ENCODE results near the gene CACNA1H.

The CACNA1H gene

DNA sequence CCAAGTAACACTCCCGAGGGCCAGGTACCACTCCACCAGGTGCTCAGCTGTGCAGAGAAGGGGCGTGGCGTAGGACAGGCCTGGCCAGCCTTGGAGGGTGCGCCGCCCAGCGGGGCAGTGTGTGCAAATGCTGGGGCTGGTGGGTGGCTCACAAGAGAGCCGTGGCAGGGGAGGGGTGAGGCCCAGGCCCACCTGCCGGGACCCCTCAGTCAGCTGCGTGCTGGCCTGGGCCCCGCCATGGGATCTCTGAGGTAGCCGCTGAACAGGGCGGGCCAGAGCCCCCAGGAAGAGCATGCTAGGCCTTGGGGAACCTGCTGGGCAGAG, 63.4 kb downstream of the CACNA1H start:
- no peak overlapping the region for H3K4me3 ChIP-seq (replicated peaks; ENCODE audit: low read depth, low read length)
- TF ChIP-seq, protein P1, sequence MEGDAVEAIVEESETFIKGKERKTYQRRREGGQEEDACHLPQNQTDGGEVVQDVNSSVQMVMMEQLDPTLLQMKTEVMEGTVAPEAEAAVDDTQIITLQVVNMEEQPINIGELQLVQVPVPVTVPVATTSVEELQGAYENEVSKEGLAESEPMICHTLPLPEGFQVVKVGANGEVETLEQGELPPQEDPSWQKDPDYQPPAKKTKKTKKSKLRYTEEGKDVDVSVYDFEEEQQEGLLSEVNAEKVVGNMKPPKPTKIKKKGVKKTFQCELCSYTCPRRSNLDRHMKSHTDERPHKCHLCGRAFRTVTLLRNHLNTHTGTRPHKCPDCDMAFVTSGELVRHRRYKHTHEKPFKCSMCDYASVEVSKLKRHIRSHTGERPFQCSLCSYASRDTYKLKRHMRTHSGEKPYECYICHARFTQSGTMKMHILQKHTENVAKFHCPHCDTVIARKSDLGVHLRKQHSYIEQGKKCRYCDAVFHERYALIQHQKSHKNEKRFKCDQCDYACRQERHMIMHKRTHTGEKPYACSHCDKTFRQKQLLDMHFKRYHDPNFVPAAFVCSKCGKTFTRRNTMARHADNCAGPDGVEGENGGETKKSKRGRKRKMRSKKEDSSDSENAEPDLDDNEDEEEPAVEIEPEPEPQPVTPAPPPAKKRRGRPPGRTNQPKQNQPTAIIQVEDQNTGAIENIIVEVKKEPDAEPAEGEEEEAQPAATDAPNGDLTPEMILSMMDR (IDR thresholded peaks at IDR 0.05; ENCODE audit: low read length, missing control alignments) = no peak
- no peak for DNase-seq (ENCODE audit: low read depth)

DNA sequence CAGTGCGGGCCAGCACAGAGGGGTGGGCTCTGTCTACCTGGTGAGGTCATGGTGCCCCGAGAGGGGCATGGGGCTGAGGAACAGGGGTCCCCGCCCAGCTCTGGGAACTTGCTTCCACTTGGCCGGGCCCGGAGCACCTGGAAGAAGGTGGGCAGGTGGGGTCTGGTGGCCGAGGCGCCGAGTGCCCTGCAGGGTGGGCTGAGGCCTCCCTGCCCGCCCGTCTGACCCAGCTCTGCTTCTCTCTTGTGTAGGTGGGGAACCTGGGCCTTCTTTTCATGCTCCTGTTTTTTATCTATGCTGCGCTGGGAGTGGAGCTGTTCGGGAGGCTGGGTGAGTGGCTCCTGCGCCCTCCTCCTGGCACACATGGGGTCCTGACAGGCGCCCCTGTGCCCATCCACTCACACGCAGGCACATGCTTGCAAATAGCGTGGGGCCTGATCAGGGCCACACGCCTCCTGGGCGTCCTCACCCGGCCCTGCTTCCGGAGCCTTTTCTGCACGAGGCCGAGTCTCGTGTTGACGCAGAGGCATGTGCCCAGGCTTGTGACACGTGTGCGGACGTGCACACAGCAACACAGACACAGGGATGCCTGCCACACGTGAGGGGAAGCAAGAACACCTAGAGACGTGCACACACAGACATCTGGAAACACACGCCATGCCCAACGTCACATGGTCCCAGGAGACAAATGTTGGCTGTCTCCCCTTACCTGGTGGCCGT, 63.9 kb downstream of the CACNA1H start:
- H3K4me3 ChIP-seq (replicated peaks; ENCODE audit: low read depth, low read length) = no peak overlapping the region
- DNase-seq (ENCODE audit: low read depth) = no peak
- TF ChIP-seq, protein P1 (IDR thresholded peaks at IDR 0.05; ENCODE audit: low read length, missing control alignments) = no peak

DNA sequence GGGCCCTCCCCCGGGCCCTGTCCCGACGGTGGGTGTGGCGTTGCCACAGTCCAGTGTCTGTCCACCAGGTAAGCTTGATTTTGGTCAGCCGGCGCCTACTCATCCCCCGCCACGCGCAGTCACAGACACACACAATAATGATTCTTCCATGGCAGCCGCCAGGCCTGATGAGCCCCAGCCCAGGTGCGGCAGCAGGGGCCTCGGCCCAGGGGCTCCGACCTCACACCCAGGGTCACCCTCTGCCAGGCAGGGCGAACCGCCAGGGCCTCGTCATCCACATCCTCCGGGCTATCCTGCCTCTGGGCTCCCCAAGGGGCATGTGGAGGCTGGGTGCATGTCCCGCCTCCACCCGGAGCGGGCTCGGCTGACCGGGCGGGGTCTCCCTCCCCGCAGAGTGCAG, 64.6 kb downstream of the CACNA1H start:
- H3K4me3 ChIP-seq (replicated peaks; ENCODE audit: low read depth, low read length) = no peak overlapping the region
- no peak for DNase-seq (ENCODE audit: low read depth)
- TF ChIP-seq, protein P1 (IDR thresholded peaks at IDR 0.05; ENCODE audit: low read length, missing control alignments) = no peak

DNA sequence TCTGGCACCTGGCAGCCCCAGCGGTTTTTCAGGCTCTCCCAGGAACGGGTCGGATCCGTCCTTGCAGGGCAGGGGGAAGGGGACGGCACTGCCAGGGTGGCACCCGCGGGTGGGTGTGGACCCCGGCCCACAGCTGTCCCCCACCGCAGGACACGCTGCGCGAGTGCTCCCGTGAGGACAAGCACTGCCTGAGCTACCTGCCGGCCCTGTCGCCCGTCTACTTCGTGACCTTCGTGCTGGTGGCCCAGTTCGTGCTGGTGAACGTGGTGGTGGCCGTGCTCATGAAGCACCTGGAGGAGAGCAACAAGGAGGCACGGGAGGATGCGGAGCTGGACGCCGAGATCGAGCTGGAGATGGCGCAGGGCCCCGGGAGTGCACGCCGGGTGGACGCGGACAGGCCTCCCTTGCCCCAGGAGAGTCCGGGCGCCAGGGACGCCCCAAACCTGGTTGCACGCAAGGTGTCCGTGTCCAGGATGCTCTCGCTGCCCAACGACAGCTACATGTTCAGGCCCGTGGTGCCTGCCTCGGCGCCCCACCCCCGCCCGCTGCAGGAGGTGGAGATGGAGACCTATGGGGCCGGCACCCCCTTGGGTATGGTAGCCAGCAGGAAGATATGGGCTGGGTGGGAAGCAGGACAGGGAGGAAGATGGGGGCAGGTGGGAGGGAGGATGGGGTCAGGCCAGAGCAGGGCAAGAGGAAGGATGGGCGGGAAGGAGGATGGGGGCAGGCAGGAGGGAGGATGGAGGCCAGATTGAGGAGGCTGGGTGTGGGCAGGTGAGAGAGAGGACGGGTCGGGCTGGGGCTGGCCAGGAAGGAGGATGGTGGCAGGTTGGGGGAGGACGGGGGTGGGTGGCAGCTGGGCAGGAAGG, 65.4 kb downstream of the CACNA1H start:
- TF ChIP-seq, protein P1 (IDR thresholded peaks at IDR 0.05; ENCODE audit: low read length, missing control alignments) = no peak
- DNase-seq (ENCODE audit: low read depth) = no peak
- H3K4me3 ChIP-seq (replicated peaks; ENCODE audit: low read depth, low read length) = no peak overlapping the region

DNA sequence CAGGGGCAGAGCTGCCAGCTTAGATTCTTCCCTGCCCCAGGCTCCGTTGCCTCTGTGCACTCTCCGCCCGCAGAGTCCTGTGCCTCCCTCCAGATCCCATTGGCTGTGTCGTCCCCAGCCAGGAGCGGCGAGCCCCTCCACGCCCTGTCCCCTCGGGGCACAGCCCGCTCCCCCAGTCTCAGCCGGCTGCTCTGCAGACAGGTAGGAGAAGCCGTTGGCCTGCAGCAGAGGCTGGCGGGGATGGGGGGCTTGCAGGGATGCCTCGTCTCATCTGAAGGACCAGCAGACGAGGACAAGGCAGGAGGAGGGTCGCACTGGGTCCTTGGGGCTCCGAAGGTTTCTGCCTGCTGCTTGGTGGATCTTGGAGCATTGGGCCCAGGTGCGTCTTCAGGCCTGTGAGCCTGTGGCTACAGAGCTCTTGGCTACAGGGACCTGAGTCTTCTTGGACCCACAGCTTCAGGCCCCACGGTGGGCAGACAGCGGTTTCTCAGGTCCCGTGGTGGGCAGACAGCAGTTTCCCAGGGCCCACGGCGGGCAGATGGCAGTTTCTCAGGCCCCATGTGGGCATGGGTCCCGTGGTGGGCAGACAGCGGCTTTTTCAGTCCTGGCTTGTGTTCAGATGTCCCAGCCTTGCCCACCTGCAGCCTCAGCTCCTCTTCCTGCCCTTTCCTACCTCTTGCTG, 66.2 kb downstream of the CACNA1H start:
- TF ChIP-seq, protein P1 (IDR thresholded peaks at IDR 0.05; ENCODE audit: low read length, missing control alignments) = no peak
- no peak for DNase-seq (ENCODE audit: low read depth)

DNA sequence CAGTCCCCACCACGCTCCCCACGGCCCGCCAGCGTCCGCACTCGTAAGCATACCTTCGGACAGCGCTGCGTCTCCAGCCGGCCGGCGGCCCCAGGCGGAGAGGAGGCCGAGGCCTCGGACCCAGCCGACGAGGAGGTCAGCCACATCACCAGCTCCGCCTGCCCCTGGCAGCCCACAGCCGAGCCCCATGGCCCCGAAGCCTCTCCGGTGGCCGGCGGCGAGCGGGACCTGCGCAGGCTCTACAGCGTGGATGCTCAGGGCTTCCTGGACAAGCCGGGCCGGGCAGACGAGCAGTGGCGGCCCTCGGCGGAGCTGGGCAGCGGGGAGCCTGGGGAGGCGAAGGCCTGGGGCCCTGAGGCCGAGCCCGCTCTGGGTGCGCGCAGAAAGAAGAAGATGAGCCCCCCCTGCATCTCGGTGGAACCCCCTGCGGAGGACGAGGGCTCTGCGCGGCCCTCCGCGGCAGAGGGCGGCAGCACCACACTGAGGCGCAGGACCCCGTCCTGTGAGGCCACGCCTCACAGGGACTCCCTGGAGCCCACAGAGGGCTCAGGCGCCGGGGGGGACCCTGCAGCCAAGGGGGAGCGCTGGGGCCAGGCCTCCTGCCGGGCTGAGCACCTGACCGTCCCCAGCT, 67.3 kb downstream of the CACNA1H start:
- TF ChIP-seq, protein P1 (IDR thresholded peaks at IDR 0.05; ENCODE audit: low read length, missing control alignments) = no peak
- DNase-seq (ENCODE audit: low read depth) = no peak
- no peak overlapping the region for H3K4me3 ChIP-seq (replicated peaks; ENCODE audit: low read depth, low read length)

More for the DNA sequence above, 66.2 kb downstream of the CACNA1H start:
- H3K4me3 ChIP-seq (replicated peaks; ENCODE audit: low read depth, low read length) = no peak overlapping the region
